GM19239 (cell line): ENCODE data around the gene OR10D3.
"Not testable (repeated sequence)": the region's sequence is repeated elsewhere in the genome, so short reads cannot be mapped to it uniquely, and the experiment has no call there.

Experiments
- DNase-seq: peaks from one replicate; pipeline ENCODE4 v3.0.0; 2011; ENCODE audit warnings: low spot score; ENCODE audit not compliant: insufficient read length
- FAIRE-seq: peaks from 2 replicates; lab custom pipeline; 2011; peaks lifted over from hg19 to GRCh38; lab: Jason Lieb, UNC

The OR10D3 gene

DNA sequence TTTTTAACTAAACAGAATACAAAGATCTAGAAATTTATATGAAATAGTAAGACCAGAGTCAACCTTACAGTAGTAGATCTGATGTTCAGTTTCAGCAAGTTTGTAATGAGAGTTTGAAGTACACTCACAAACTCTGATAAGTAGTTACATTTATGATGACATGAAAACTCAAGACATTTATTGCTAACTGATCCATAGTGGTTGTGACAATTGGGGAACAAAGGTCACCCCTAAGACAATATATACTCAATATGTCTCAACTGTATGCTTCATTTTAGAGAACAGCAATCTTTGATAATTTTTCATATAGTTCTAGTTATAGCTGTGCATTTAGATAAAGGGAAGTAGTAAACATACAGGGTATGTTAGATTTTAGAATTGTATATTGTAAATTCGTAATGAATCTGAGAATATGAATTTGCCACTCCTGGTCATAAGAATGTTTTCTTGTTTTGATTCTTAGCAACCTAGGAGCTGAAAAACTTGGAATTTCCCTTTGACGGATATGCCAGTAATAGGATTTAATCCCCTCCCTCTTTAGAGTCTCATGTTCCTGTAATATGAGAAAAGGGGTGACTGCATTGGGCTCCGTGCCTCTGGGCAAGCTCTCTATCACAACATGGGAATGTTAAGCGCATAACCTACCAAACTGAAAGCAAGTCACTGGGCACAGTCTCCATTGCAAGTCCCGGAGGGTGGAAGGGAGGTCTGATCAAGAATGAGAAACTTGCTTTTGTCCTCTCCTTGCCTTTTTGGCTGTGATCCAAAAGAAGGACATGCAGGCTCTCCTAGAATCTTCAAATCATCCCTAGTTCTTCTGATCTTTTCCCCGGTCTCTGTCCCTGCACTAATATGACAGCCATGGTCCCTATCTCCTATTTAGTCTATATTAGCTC lies 11.4 kb downstream of the OR10D3 start:
- no peak for FAIRE-seq
- no peak for DNase-seq

DNA sequence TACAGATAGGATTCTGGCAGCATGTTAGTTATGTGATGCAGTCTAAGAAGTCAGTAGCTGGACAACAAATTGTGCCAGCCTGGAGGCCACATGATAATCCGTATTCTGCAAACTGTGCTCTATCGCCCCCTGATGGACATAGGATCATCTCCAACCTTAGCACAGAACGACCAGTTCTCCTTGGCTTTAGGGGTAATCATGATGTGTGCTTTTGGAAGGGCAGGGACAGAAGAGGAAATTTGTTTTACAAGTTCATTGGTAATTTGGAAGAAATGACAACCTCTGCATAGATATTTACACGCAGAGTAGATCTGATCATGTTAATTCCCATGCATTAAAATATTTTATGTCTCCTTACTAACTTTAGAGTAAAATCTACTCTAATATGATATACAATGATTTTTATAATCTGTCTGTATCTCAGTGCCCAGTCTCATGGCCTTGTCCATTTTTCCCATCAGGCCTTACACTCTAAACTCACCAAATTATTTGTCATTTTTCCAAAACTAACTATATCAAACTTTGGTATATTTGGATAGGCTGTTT lies 12.1 kb downstream of the OR10D3 start:
- peak; percentile 22 for DNase-seq
- FAIRE-seq: peak; percentile 97

DNA sequence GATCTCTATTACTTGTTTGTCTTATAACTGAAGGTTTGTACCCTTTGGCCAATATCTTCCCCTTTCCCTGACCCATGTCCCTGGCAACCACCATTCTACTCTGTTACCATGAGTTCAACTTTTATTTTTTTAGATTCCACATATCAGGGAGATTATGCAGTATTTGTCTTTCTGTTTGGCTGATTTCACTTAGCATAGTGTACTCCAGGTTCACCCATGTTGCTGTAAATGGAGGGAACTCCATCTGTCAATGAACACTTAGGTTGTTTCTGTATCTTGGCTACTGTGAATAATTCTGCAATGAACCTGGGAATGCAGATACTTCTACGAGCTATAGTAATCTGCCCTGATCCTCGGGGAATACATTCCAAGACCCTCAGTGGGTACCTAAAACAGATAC lies 14.9 kb downstream of the OR10D3 start:
- no peak for DNase-seq
- FAIRE-seq: no peak

DNA sequence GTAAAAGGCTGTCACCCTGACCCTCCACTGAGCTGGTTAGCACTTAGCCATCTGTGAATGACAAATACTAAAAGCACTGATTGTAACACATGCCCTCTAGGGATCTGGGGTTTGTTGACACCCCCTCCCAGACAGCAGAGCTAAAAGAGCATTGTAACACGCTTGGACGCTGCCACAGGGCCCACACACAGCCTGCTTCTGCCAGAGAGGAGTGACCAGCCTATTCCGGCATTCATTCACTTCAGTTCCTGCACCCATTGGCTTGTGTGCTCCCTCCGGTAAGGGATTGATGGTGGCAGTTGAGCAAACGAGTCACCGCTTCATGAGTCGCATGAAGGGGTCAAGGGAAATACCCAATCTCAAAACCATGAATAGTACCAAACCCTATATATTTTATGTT lies 15.8 kb downstream of the OR10D3 start:
- FAIRE-seq (no peak), DNase-seq (no peak)

DNA sequence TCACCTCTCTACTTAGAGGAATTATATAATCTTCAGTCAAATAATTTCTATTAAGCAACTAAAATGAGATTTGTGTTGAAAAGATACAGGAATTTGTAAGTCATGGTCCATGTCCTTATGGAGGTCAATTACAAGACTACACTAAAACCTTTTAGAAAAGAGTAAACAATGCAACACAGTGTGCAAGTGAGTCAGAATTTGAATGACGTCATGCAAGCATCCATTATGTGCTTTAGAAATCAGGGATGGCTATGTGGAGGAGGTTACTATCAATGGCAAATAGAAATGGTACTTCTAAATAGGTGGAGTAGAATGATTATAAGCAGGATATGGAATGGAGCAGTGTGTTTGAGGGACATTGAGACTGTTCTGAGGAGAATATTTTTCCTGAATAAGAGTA lies 16.6 kb downstream of the OR10D3 start:
- DNase-seq (no peak), FAIRE-seq (no peak)

DNA sequence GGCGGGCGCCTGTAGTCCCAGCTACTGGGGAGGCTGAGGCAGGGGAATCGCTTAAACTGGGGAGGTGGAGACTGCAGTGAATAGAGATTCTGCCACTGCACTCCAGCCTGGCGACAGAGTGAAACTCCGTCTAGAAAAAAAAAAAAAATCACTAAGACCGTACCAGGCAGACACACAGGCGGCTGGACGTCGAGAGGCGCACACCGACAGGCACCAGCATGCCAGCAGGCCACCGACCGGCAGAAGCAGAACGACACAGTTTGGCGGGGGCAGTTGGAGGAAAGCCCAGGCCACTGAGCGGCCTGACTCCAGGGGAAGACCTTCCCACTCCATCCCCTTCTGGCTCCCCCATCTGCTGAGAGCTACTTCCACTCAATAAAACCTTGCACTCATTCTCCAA lies 17.5 kb downstream of the OR10D3 start:
- FAIRE-seq: no peak
- no peak for DNase-seq

DNA sequence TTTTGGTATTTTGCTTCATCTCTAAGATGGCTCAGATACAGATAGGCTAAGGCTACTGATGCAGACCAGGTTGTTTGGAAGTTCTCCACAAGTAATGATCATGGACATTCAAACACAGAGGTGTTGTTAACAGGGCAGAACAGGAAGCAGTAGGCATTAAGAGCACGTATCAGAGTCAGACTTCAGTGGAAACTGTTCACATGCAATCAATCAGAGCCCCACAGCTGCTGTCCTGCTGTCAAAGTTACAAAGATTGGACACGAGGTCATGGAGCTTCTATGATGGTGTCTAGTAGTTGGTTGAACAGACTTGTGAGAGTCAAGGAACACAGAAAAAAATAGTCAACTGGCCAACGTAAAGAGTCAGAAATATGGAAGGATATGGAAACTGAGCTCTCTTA lies 19.8 kb downstream of the OR10D3 start:
- DNase-seq (no peak), FAIRE-seq (no peak)

DNA sequence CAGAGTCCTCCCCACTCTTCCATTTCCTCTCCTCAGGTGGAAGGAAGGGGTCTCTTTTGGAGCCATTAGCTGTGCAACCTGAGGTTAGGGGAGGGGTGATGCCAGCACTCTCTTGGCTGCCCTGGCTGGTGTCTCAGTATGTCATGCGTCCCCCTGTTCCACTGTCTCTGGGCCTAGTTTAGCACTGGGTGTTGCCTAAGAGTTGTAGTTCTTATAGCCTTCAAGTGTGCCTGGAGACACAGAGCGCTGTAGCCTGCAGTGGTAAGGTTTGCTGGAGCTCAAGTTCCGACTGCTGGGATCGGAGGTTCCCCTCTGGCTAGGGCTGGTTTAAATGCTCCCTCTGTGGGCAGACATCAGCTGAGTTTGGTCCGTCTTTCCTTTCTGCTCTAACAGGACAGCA lies 20.9 kb downstream of the OR10D3 start:
- DNase-seq (no peak), FAIRE-seq (no peak)

DNA sequence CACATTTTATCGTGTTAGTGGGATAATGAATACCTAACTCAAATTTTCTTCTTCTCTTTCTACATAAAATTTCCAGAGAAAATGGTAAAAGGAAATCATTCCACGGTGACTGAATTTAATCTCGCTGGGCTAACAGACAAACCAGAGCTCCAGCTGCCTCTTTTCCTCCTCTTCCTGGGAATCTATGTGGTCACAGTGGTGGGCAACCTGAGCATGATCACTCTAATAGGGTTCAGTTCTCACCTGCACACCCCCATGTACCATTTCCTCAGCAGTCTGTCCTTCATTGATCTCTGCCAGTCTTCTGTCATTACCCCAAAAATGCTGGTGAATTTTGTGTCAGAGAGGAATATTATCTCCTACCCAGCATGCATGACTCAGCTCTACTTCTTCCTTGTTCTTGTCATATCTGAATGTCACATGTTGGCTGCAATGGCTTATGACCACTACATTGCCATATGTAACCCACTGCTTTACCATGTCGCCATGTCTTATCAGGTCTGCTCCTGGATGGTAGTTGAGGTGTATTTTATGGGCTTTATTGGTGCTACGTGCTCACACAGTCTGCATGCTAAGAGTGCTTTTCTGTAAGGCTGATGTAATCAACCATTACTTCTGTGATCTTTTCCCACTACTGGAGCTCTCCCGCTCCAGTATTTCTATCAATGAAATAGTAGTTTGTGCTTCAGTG lies 24.1 kb downstream of the OR10D3 start:
- FAIRE-seq (no peak), DNase-seq (no peak)

DNA sequence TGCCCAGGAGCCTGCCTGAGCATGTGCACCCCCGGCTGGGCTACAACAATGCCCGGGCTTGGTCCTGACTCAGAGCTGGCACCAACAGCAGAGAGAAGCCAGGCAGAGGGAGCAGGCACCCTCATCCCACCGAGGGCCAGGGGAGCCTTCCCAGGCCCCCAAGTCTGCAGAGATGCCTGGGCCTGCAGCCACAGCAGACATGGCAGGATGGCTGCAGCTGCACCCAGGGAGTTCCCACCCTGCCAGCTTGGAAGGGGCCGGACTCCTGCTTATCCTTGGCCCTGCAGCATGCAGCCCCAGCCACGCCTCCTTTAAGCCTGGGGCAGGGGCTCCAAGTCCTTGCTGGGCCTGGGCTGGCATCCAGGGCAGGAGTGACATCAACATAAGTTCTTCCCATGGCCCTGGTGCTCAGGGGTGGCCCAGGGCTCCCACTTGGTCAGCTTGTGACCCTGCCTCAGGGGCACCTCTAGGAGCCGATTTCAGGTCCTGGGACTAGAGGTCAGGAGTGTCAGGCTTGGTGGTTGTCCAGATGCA lies 26.7 kb downstream of the OR10D3 start:
- no peak for DNase-seq
- FAIRE-seq: no peak

DNA sequence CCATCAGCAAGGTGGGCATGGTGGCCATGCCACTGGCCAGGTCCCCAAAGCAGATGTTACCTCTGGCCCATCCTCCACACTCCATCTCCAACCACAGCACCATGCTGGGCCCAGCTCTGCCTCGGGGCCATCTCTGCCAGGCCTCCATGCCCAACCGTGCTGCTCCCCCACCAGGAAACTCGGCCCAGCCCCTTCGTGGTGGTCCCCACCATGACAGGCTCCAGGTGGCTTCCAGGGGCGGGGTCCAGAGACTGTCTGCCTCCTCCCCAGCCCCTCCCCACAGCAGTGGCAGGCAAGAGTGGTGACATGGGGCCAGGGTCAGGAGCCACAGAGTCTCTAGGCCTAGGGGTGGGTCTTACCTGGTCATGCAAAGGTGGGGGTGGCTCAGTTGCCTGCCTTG lies 27.3 kb downstream of the OR10D3 start:
- no peak for FAIRE-seq

DNA sequence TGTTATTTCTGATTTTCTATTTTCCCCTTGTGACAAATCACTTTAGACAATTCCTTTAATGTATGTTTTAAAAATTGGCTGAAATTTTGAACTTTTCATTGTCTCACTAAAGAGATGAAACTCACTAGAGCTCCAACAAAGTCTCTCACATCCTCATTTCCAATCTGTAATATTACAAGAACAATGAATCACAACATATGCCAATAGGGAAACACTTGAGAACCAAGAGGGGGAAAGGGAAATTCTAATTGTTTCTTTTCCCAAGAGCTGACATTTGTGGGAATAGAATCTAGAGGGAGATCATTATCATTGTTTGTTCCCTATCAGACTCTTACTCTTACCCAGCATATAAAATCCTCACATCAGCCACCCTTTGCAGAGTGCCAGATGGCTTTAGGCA lies 28.2 kb downstream of the OR10D3 start:
- no peak for FAIRE-seq

More for the DNA sequence above, 27.3 kb downstream of the OR10D3 start:
- no peak for DNase-seq

DNA sequence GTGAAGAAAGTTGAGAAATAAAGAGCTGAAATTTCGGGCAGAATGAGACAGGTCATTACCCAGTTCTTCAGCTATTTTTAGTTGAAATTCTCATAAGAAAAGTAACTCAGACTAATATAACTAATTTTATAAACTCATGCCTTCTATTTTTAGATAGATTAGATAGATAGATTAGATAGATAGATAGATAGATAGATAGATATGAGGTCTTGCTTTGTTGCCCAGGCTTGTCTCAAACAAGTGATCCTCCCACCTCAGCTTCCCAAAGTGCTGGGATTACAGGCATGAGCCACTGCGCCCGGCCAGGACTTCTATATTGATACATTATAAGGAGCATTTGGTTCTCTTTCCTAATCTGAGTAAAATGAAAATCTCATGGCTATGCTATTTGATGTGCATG lies 30.9 kb downstream of the OR10D3 start:
- FAIRE-seq: no peak
- no peak for DNase-seq

More for the DNA sequence above, 28.2 kb downstream of the OR10D3 start:
- no peak for DNase-seq

DNA sequence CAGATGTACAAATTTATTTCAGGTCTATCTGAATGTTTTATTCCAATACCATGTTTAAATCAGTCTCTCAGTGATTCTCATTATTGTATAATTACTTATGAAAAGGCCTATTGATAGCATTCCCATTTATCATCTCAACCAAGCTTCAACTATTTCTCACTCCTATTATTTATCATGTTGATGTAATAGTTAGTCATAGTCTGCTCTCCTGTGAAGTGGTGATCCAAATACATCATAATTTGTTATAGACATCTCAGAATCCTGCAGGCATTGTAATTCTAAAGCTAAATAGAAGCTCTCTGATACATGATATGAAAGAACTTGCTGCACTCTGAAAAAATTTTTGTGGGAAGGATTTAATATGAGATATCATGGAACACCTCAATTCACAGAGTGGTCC lies 36.0 kb downstream of the OR10D3 start:
- DNase-seq (no peak), FAIRE-seq (no peak)

DNA sequence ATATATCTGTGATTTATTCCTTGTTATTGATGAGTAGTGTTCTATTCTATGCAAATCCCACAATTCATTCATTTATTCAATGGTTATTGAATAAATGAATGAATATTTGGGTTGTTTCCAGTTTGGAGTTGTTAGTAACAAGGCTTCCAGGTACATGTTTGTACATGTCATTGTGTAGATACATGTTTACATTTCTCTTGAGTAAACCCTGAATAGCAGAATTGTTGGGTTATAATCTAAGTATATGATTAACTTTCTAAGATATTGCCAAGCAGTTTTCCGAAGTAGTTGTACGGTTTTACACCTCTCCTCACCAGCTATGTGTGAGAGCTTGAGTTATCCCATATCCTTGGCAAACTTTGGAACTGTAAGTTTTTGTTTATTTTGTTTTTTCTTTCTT lies 39.3 kb downstream of the OR10D3 start:
- no peak for FAIRE-seq

DNA sequence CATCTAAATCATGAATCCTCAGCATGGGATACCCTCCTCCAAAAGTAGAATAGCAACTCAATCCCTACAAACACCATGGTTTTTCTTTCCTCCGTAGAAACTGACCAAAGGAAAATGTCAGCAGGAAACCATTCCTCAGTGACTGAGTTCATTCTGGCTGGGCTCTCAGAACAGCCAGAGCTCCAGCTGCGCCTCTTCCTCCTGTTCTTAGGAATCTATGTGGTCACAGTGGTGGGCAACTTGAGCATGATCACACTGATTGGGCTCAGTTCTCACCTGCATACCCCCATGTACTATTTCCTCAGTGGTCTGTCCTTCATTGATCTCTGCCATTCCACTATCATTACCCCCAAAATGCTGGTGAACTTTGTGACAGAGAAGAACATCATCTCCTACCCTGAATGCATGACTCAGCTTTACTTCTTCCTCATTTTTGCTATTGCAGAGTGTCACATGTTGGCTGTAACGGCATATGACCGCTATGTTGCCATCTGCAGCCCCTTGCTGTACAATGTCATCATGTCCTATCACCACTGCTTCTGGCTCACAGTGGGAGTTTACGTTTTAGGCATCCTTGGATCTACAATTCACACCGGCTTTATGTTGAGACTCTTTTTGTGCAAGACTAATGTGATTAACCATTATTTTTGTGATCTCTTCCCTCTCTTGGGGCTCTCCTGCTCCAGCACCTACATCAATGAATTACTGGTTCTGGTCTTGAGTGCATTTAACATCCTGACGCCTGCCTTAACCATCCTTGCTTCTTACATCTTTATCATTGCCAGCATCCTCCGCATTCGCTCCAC lies 41.7 kb downstream of the OR10D3 start:
- not testable (repeated sequence) for FAIRE-seq, DNase-seq

More for the DNA sequence above, 39.3 kb downstream of the OR10D3 start:
- no peak for DNase-seq

DNA sequence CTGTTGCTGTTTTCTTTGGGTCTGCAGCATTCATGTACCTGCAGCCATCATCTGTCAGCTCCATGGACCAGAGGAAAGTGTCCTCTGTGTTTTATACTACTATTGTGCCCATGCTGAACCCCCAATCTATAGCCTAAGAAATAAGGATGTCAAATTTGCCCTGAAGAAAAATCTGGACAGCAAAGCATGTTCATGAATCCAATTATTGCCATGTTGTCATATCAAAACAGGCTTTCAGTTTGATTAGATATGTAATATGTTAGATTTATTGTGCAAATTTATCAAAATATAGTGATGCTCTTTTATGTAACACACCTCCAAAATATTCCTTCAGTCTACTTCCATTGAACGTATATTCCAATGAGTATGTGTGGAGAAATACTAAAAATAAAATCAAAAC lies 42.3 kb downstream of the OR10D3 start:
- no peak for FAIRE-seq
- no peak for DNase-seq

DNA sequence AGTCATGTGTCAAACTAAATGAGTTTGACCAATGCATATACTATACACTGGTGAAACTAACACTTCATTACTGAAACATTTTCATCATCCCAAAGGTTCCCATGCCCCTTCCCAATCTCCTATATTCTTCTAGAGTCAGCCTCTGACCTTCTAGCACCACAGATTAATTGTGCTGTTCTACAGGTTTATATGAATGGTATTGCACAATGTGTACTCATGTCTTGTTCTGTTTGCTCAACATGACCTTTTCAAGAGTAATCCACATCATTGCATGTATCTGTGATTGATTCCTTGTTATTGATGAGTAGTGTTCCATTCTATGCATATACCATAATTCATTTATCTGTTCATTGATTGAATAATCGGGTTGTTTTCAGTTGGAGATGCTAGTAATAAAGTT lies 50.2 kb downstream of the OR10D3 start:
- FAIRE-seq (no peak), DNase-seq (no peak)
